ENCODE results near the gene CDC16.
"Not testable (repeated sequence)": the region's sequence is repeated elsewhere in the genome, so short reads cannot be mapped to it uniquely, and the experiment has no call there.

The CDC16 gene

GRCh38 chr13:114234645-114235421, at the start of gene CDC16:
Gene CDC16, plus strand, starts transcription at chr13:114234897. Its CDS starts 188 bp downstream, at chr13:114235085.
- peak within 1 kb of the TSS; percentile 69 for H3K27ac ChIP-seq (ENCODE audit: low read length)
- H3K9ac ChIP-seq (ENCODE audit: low read length in 2 of 2) = peak within 1 kb of the TSS; percentile 70 to 71
- H3K4me3 ChIP-seq (ENCODE audit: low read length in 2 of 2) = peak within 1 kb of the TSS; percentile 68 to 85
- H3K4me1 ChIP-seq (ENCODE audit: control insufficient read depth, insufficient read depth, low read length) = peaks cover 4% of the 10 kb centered on the region
- H3K27me3 ChIP-seq (ENCODE audit: control insufficient read depth in 1 of 2, insufficient read depth in 2 of 2, low read length in 2 of 2) = no peaks in the 10 kb centered on the region
- no peaks in the 10 kb centered on the region for H3K9me3 ChIP-seq (ENCODE audit: control insufficient read depth in 2 of 2, low read length in 2 of 2)
- peaks cover 17 to 18% of the 10 kb centered on the region in 2 donors for H3K36me3 ChIP-seq (ENCODE audit: control insufficient read depth in 2 of 2, insufficient read depth in 2 of 2, low read length in 2 of 2)

GRCh38 chr13:114185182-114185971, 49.3 kb upstream of the CDC16 start:
- Histone ChIP-seq H3K4me1 (ENCODE audit: control insufficient read depth, insufficient read depth, low read length) (peaks cover 7% of the 10 kb centered on the region), H3K27me3 (ENCODE audit: control insufficient read depth in 1 of 2, insufficient read depth in 2 of 2, low read length in 2 of 2) (peaks cover 0 to 2% of the 10 kb centered on the region in 2 donors), H3K36me3 (ENCODE audit: control insufficient read depth in 2 of 2, insufficient read depth in 2 of 2, low read length in 2 of 2) (no peaks in the 10 kb centered on the region), H3K4me3 (ENCODE audit: low read length in 2 of 2) (no peak overlapping the region), H3K9me3 (ENCODE audit: control insufficient read depth in 2 of 2, low read length in 2 of 2) (no peaks in the 10 kb centered on the region), H3K27ac (ENCODE audit: low read length) (no peak overlapping the region), H3K9ac (ENCODE audit: low read length in 2 of 2) (no peak overlapping the region)

- Histone ChIP-seq H3K27me3 (ENCODE audit: control insufficient read depth in 1 of 2, insufficient read depth in 2 of 2, low read length in 2 of 2) (peaks cover 6 to 11% of the 10 kb centered on the region in 2 donors), H3K4me1 (ENCODE audit: control insufficient read depth, insufficient read depth, low read length) (no peaks in the 10 kb centered on the region), H3K27ac (ENCODE audit: low read length) (no peak overlapping the region), H3K4me3 (ENCODE audit: low read length in 2 of 2) (no peak overlapping the region), H3K9me3 (ENCODE audit: control insufficient read depth in 2 of 2, low read length in 2 of 2) (no peaks in the 10 kb centered on the region), H3K9ac (ENCODE audit: low read length in 2 of 2) (no peak overlapping the region), H3K36me3 (ENCODE audit: control insufficient read depth in 2 of 2, insufficient read depth in 2 of 2, low read length in 2 of 2) (no peaks in the 10 kb centered on the region)
Measured at GRCh38 chr13:114194853-114195252, 39.8 kb upstream of the CDC16 start.

- Histone ChIP-seq H3K36me3 (ENCODE audit: control insufficient read depth in 2 of 2, insufficient read depth in 2 of 2, low read length in 2 of 2) (no peaks in the 10 kb centered on the region), H3K27me3 (ENCODE audit: control insufficient read depth in 1 of 2, insufficient read depth in 2 of 2, low read length in 2 of 2) (peaks cover 18 to 21% of the 10 kb centered on the region in 2 donors), H3K27ac (ENCODE audit: low read length) (no peak overlapping the region), H3K9me3 (ENCODE audit: control insufficient read depth in 2 of 2, low read length in 2 of 2) (no peaks in the 10 kb centered on the region), H3K4me3 (ENCODE audit: low read length in 2 of 2) (no peak overlapping the region), H3K4me1 (ENCODE audit: control insufficient read depth, insufficient read depth, low read length) (no peaks in the 10 kb centered on the region), H3K9ac (ENCODE audit: low read length in 2 of 2) (no peak overlapping the region)
Measured at GRCh38 chr13:114196629-114197028, 38.1 kb upstream of the CDC16 start.

- H3K4me1 ChIP-seq (ENCODE audit: control insufficient read depth, insufficient read depth, low read length) = no peaks in the 10 kb centered on the region
- H3K9me3 ChIP-seq (ENCODE audit: control insufficient read depth in 2 of 2, low read length in 2 of 2) = no peaks in the 10 kb centered on the region
- no peaks in the 10 kb centered on the region for H3K36me3 ChIP-seq (ENCODE audit: control insufficient read depth in 2 of 2, insufficient read depth in 2 of 2, low read length in 2 of 2)
- no peak overlapping the region for H3K4me3 ChIP-seq (ENCODE audit: low read length in 2 of 2)
- H3K27me3 ChIP-seq (ENCODE audit: control insufficient read depth in 1 of 2, insufficient read depth in 2 of 2, low read length in 2 of 2) = peaks cover 21 to 23% of the 10 kb centered on the region in 2 donors
- H3K27ac ChIP-seq (ENCODE audit: low read length) = no peak overlapping the region
- no peak overlapping the region for H3K9ac ChIP-seq (ENCODE audit: low read length in 2 of 2)
Measured at GRCh38 chr13:114198556-114198955, 36.1 kb upstream of the CDC16 start.

GRCh38 chr13:114199526-114199925, 35.2 kb upstream of the CDC16 start:
- H3K4me3 ChIP-seq (ENCODE audit: low read length in 2 of 2); H3K9ac ChIP-seq (ENCODE audit: low read length in 2 of 2); H3K36me3 ChIP-seq (ENCODE audit: control insufficient read depth in 2 of 2, insufficient read depth in 2 of 2, low read length in 2 of 2); H3K9me3 ChIP-seq (ENCODE audit: control insufficient read depth in 2 of 2, low read length in 2 of 2); H3K27ac ChIP-seq (ENCODE audit: low read length); H3K4me1 ChIP-seq (ENCODE audit: control insufficient read depth, insufficient read depth, low read length): not testable (repeated sequence)
- peaks cover 21 to 23% of the 10 kb centered on the region in 2 donors for H3K27me3 ChIP-seq (ENCODE audit: control insufficient read depth in 1 of 2, insufficient read depth in 2 of 2, low read length in 2 of 2)

GRCh38 chr13:114199954-114200353, 34.7 kb upstream of the CDC16 start:
- Histone ChIP-seq H3K9ac (ENCODE audit: low read length in 2 of 2) (no peak overlapping the region), H3K36me3 (ENCODE audit: control insufficient read depth in 2 of 2, insufficient read depth in 2 of 2, low read length in 2 of 2) (no peaks in the 10 kb centered on the region), H3K27me3 (ENCODE audit: control insufficient read depth in 1 of 2, insufficient read depth in 2 of 2, low read length in 2 of 2) (peaks cover 21 to 23% of the 10 kb centered on the region in 2 donors), H3K4me3 (ENCODE audit: low read length in 2 of 2) (no peak overlapping the region), H3K27ac (ENCODE audit: low read length) (no peak overlapping the region), H3K9me3 (ENCODE audit: control insufficient read depth in 2 of 2, low read length in 2 of 2) (no peaks in the 10 kb centered on the region), H3K4me1 (ENCODE audit: control insufficient read depth, insufficient read depth, low read length) (no peaks in the 10 kb centered on the region)

- H3K27ac ChIP-seq (ENCODE audit: low read length) = no peak overlapping the region
- no peak overlapping the region for H3K4me3 ChIP-seq (ENCODE audit: low read length in 2 of 2)
- no peaks in the 10 kb centered on the region for H3K36me3 ChIP-seq (ENCODE audit: control insufficient read depth in 2 of 2, insufficient read depth in 2 of 2, low read length in 2 of 2)
- H3K4me1 ChIP-seq (ENCODE audit: control insufficient read depth, insufficient read depth, low read length) = no peaks in the 10 kb centered on the region
- H3K9ac ChIP-seq (ENCODE audit: low read length in 2 of 2) = no peak overlapping the region
- H3K9me3 ChIP-seq (ENCODE audit: control insufficient read depth in 2 of 2, low read length in 2 of 2) = no peaks in the 10 kb centered on the region
- peaks cover 18 to 21% of the 10 kb centered on the region in 2 donors for H3K27me3 ChIP-seq (ENCODE audit: control insufficient read depth in 1 of 2, insufficient read depth in 2 of 2, low read length in 2 of 2)
Measured at GRCh38 chr13:114200399-114200911, 34.2 kb upstream of the CDC16 start.

GRCh38 chr13:114202581-114202980, 32.1 kb upstream of the CDC16 start:
- Histone ChIP-seq H3K27ac (ENCODE audit: low read length) (no peak overlapping the region), H3K36me3 (ENCODE audit: control insufficient read depth in 2 of 2, insufficient read depth in 2 of 2, low read length in 2 of 2) (no peaks in the 10 kb centered on the region), H3K4me3 (ENCODE audit: low read length in 2 of 2) (no peak overlapping the region), H3K9me3 (ENCODE audit: control insufficient read depth in 2 of 2, low read length in 2 of 2) (no peaks in the 10 kb centered on the region), H3K4me1 (ENCODE audit: control insufficient read depth, insufficient read depth, low read length) (no peaks in the 10 kb centered on the region), H3K27me3 (ENCODE audit: control insufficient read depth in 1 of 2, insufficient read depth in 2 of 2, low read length in 2 of 2) (peaks cover 16 to 18% of the 10 kb centered on the region in 2 donors), H3K9ac (ENCODE audit: low read length in 2 of 2) (no peak overlapping the region)

GRCh38 chr13:114203536-114203935, 31.2 kb upstream of the CDC16 start:
- H3K4me1 ChIP-seq (ENCODE audit: control insufficient read depth, insufficient read depth, low read length) = no peaks in the 10 kb centered on the region
- H3K9me3 ChIP-seq (ENCODE audit: control insufficient read depth in 2 of 2, low read length in 2 of 2) = no peaks in the 10 kb centered on the region

More at GRCh38 chr13:114203536-114203935, 31.2 kb upstream of the CDC16 start:
- Histone ChIP-seq H3K4me3 (ENCODE audit: low read length in 2 of 2) (no peak overlapping the region), H3K27ac (ENCODE audit: low read length) (no peak overlapping the region), H3K27me3 (ENCODE audit: control insufficient read depth in 1 of 2, insufficient read depth in 2 of 2, low read length in 2 of 2) (peaks cover 13 to 17% of the 10 kb centered on the region in 2 donors), H3K9ac (ENCODE audit: low read length in 2 of 2) (no peak overlapping the region), H3K36me3 (ENCODE audit: control insufficient read depth in 2 of 2, insufficient read depth in 2 of 2, low read length in 2 of 2) (no peaks in the 10 kb centered on the region)
